GM21528 (cell line): ENCODE measurements around the gene TPGS1.

Experiments used
- ATAC-seq: cut with Tn5 transposase; IDR thresholded peaks from one replicate; pipeline ENCODE4 v1.9.1; 2021; ENCODE audit warnings: mild to moderate bottlenecking, moderate library complexity; ENCODE audit not compliant: unreplicated experiment, low FRiP score

TPGS1 gene

GRCh38 chr19:558770-559439 is 51.6 kb downstream of the TPGS1 start:
- ATAC-seq: no peak

GRCh38 chr19:560121-560520 is 52.8 kb downstream of the TPGS1 start:
- ATAC-seq: no peak

- no peak for ATAC-seq
Measured at GRCh38 chr19:566403-566802, 59.1 kb downstream of the TPGS1 start.

- ATAC-seq: no peak
Measured at GRCh38 chr19:566844-567243, 59.5 kb downstream of the TPGS1 start.

- ATAC-seq: no peak
Measured at GRCh38 chr19:567296-567900, 60.1 kb downstream of the TPGS1 start.
